Right forelimb (tissue), 1 donor: ENCODE measurements around the gene ZNF521.
"Not testable (repeated sequence)": the region's sequence is repeated elsewhere in the genome, so short reads cannot be mapped to it uniquely, and the experiment has no call there.

Experiments used
- DNase-seq: peaks from one replicate; pipeline ENCODE4 v3.0.0-alpha.2; 2018

The ZNF521 gene

GRCh38 chr18:25287106-25287505 is 64.9 kb downstream of the ZNF521 start:
- no peak for DNase-seq

- DNase-seq = no peak
Measured at GRCh38 chr18:25284861-25285550, 67.0 kb downstream of the ZNF521 start.

DNA sequence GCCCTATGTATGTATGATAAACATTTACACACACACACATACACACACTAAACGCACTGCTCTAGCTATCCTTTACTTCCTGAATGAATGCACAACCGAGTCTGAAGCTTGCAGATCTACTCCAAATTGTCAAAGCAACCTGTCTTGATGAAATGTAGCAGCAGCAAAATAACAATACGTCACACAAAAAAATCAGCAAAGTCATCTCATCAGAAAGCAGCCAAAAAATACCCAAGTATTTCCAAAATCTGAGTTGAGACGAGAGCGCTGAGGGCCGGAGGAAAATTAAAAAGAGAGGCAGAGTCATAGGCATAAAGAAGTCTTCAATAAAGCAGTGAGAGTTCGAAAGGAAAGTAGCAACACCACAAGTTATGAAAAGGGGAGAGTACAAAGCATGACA is 67.7 kb downstream of the ZNF521 start:
- no peak for DNase-seq

GRCh38 chr18:25283781-25284180 is 68.2 kb downstream of the ZNF521 start:
- DNase-seq = no peak

GRCh38 chr18:25282896-25283703 is 68.9 kb downstream of the ZNF521 start:
- DNase-seq = no peak

DNA sequence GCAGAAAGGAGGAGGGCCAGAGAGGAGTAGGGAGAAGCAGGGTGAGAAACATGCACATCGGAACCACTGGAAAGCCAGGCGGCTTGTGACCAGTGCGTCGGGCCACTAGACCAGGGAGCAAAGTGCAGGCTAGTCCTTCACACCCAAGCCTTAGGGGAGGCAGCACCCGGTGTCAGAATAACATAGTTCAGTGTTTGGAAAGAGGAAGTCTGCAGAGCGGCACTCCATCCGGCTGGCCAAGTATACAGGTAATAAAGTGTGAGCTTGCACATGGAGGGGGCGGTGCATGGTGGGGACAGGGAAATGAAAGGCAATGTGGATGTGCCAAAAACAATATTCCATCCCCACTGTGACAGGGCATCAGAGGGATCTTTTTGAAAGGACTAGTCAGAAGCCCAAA is 69.7 kb downstream of the ZNF521 start:
- DNase-seq = no peak

DNA sequence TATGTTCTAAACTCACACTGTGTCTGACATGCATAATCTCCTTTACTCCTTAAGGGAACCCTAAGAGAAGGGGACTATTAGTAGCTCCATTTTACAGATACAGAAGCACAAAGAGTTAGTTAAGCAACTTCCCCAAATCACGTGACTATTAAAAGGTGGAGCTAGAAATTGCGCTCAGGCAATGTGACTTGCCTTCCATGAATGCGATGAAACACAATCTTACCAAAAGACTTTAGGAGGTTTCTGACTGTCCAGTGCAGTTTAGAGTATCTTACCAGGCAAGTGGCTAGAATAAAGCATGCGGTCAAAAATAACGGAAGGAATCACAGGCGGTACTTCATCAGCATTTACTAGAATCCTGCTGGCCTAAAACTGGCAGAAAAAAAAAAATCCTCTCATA is 70.4 kb downstream of the ZNF521 start:
- no peak for DNase-seq

DNA sequence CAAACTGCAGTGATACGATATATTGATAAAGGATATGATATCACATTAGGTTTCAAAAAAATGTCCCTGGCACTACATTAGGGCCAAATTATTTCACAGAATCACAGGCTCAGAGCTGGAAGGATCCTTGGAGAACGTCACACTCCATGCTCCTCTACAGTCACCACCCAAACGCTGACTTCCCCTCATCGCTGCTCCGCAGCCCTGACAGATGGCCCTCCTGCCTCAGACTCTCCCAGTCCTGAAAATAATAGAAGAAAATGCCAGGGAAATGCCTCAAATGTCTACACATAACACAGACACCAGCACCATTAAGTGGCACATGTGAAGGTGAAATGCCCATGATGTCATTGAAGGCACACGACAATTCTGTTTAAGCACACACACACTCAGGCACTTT is 72.0 kb downstream of the ZNF521 start:
- DNase-seq = no peak

- DNase-seq = no peak
Measured at GRCh38 chr18:25279556-25279955, 72.4 kb downstream of the ZNF521 start.

DNA sequence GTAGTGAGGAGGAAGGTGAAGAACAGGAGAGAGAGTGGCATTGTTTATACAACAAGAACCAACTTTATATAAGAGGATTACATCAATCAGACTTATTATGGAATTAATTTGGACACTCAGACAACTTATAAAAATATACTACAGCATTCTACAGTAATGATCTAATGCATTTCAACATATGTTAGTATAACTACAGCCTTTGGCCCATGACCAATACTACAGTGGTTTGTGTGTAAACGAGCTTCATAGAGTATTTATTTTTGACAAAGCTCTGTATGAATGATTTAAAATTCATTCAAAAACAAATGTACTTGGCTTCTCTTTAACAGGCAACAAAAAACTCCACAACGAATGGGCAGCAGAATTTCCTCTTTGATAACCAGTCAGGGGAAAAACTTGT is 72.8 kb downstream of the ZNF521 start:
- no peak for DNase-seq

GRCh38 chr18:25278394-25278793 is 73.6 kb downstream of the ZNF521 start:
- no peak for DNase-seq

DNA sequence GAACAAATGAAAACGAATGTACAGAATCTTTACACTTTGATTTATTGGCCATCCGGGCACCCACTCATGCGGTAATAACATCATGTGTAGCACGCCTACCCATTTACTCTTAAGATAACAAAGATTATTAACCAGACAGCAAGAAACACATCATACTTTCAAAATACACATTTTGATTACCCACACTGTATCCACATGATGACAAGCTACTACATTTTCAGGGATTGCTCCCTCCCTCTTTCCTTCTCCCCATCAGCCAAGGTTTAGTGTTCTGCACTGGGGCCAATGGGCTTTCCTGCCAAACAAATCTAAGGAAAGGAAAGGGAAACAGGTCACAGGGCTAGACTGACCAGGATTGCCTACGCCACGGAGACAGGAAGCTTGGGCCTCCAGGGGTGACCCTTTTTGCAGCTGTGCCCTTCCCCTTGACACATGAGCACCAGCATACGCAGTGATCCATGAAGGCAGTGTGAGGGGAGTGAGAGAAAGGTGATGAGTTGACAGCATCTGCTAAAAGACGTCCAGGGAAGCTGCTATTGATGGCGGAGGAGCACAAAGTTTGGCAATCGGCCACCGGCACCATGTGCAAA is 76.5 kb downstream of the ZNF521 start:
- DNase-seq = no peak

DNA sequence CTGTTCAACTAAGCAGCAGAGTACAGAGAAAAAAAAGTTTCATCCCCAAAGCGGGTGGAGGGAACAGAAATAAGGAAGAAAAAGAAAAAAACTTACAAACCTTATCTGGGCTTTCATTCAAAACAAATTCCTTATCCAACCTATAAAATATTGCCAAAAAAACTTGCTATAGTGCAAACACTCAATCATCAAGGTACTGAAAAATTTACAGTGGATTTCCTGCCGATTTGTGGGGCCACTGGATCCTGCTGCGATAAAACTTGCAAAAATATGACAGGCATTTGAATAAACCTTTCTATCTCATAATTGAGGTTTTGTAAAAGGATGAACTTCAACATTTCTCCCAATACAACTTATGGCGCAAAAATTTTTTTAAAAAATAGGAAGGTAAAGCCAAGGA is 77.0 kb downstream of the ZNF521 start:
- no peak for DNase-seq

- not testable (repeated sequence) for DNase-seq
Measured at GRCh38 chr18:25266931-25267527, 84.9 kb downstream of the ZNF521 start.

GRCh38 chr18:25262920-25263319 is 89.0 kb downstream of the ZNF521 start:
- no peak for DNase-seq

- no peak for DNase-seq
Measured at GRCh38 chr18:25261768-25262167, 90.2 kb downstream of the ZNF521 start.

GRCh38 chr18:25256439-25256838 is 95.5 kb downstream of the ZNF521 start:
- no peak for DNase-seq

DNA sequence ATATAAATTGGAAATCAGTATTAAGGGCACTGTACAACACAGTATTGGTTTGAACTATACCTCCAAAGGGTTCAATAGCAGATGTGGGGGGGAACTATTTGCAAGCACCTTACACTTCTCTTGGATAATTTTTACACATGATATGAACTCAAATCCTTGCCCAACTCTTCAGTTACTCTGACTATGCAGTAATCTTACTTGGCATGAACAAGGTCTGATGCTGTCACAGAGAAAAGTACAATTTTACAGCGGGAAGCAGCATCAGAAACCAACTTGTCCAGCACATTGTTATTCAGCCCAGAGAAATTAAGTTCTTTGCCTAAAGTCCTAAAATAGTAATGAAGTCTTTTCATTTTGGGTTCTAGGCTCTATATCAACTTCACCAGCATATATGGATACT is 98.2 kb downstream of the ZNF521 start:
- DNase-seq = no peak

DNA sequence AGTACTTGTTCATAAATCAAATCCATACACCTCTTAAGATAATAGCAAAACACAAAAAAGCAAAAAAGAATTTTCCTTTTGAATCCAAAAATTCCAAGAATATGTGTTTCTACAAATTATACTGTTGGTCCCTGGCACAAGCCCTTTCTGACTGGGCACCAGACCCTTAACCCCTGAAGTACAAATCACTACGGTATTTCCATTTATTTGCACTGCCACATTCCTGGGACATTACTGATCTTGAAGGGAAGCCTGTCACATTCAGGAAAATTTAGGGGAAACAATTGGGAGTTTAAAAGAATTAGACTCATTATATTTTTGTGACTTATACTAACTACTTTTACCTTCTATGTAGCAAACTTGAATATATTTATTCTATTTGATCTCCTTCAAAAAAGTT is 98.8 kb downstream of the ZNF521 start:
- no peak for DNase-seq

GRCh38 chr18:25251068-25251467 is 100.9 kb downstream of the ZNF521 start:
- no peak for DNase-seq

DNA sequence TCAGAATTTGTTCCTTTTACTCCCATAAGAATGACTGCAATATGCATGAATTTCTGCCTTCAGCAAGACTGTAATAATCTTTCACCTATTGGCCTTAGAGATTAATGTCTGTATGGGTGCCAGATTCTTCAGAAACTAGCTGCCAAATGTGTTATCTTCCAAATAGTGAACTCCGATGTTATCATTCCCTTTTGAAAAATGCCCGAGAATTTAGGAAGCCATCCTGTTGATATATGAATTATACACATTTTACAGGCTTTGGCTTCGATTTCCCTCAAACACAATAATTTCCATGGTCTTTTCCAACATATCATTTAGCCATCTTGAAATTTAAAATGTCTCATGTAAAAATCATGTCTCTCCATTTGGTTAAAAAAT is 101.5 kb downstream of the ZNF521 start:
- DNase-seq = no peak

- no peak for DNase-seq
Measured at GRCh38 chr18:25248755-25249154, 103.2 kb downstream of the ZNF521 start.

DNA sequence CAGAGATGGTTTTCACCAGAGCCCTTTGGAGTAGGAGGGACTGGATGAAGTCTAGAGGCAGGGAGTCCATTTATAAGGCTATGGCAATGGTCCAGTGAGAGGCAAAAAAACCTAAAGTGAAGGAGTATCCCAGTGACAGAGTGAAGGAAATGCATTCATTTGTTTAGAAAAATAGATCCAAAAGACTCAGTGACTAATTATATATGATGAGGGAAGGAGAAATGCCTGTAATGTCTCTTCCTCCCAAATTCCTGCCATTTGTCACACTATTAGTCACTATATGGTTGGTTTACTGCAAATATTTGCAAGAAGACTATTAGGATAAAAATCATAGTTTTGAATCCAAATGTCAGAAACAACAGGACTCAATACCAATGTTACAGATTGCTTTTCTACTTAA is 104.2 kb downstream of the ZNF521 start:
- no peak for DNase-seq
